Measurements from ENCODE around the gene UPK1B.
"Not testable (repeated sequence)": the region's sequence is repeated elsewhere in the genome, so short reads cannot be mapped to it uniquely, and the experiment has no call there.

The UPK1B gene

DNA sequence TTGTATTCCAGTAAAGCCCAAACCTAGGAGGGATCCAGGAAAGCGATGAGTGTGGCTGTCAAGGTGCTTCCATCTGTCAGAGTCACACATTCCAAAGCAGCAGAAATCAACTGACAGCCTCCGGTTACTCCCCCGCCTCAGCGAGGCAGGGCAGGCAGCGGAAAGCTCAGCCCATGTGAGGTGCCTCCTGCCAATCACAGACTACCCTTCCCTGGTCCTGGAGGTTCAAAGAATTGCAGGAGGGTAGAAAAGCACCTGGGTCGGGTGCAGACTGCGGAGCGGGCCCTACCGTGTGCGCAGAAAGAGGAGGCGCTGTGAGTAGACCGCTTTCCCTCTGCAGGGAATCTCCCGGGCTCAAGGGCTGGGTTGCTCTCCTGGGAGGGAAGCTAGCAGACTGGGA, at the start of gene UPK1B:
TSS of gene UPK1B (plus strand) at position 274 of the 400 bp plus-strand sequence. CDS start 13,144 bp downstream, outside the sequence.
- no peak for DNase-seq

DNA sequence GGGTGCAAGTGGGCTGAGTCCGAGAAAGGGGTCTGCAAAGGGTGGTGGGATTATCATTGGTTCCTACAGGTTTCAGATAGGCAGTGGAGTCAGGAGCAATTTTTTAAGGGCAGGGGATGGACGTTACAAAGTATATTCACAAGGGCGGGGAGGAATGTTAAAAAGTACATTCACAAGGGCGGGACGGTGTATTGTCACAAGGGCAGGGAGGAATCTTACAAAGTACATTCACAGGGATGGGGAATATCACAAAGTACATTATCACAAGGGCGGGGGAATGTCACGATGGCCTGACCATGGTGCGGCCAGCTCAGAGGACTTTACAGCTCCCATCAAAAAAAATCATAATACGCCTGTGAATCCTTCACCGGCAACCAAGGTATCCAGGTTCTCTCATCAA, 48.1 kb upstream of the UPK1B start:
- DNase-seq = no peak

DNA sequence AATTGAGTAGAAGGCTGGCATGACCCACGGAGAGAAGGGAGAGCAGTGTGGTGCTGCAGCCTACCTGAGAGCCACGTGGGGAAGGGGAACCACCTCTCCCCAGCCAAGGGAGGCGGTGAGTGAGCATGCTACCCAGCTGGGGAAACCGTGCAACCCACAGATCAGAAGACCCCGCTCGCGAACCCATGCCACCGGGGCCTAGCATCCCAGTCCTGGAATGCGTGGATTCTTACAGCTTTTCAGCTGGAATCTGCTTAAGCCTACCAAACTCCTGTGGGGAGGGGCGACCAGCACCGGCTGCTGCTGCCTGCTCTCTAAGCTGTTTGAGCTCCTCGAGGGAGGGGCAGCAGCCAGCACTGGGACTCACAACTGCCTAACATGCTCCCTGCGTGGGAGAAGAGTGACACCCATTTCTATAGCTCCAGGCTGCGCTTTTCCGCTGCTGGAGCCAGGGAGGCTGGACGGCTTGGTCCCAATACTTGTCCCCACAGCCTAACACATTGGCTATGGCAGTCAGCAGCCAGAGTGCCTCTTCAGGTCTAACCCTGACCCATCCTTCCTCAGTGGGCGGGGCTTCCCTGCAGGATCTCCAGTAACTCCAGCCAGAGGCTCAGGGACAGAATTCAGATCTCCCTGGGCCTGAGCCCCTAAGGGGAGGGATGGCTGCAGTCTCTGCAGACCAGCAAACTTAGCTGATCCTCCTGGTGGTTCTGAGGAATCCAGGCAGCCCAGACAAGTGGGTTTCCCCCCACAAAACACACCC, 47.5 kb upstream of the UPK1B start:
- DNase-seq = no peak

DNA sequence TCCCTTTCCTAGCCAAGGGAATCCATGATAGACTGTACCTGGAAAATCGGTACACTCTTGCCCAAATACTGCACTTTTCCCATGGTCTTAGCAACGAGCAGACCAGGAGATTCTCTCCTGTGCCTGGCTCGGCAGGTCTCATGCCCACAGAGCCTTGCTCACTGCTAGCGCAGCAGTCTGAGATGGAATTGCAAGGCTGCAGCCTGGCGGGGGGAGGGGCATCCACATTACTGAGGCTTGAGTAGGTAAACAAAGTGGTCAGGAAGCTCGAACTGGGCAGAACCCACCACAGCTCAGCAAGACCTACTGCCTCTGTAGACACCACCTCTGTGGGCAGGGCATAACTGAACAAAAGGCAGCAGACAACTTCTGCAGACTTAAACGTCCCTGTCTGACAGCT, 43.1 kb upstream of the UPK1B start:
- not testable (repeated sequence) for DNase-seq

DNA sequence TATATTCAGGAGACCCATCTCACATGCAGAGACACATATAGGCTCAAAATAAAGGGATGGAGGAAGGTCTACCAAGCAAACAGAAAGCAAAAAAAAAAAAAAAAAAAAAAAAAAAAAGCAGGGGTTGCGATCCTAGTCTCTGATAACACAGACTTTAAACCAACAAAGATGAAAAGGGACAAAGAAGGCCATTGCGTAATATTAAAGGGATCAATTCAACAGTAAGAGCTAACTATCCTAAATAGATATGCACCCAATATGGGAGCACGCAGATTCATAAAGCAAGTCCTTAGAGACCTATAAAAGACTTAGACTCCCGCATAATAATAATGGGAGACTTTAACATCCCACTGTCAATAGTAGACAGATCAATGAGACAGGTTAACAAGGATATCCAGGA, 41.1 kb upstream of the UPK1B start:
- DNase-seq = not testable (repeated sequence)

DNA sequence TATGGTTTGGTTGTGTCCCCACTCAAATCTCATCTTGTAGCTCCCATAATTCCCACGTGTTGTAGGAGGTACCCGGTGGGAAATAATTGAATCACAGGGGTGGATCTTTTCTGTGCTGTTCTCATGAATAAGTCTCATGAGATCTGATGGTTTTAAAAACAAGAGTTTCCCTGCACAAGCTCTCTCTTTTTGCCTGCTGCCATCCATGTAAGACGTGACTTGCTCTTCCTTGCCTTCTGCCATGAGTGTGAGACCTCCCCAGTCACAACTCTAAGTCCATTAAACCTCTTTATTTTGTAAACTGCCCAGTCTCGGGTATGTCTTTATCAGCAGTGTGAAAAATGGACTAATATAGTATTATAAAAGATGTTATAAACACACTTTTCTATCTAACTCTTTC, 34.0 kb upstream of the UPK1B start:
- DNase-seq = not testable (repeated sequence)

DNA sequence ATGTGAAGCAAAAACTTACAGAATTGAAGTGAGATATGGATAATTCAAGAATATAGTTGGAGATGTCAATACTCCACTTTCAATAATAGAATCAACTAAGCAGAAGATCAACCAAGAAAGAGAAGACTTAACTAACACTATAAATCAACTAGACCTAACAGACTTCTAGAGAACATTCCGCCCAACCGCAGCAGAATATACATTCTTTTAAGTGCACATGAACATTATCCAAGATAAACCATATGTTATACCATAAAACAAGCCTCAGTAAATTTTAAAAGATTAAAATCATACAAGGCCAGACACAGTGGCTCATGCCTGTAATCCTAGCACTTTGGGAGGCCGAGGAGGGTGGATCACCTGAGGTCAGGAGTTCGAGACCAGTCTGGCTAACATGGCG, 32.9 kb upstream of the UPK1B start:
- DNase-seq = no peak

DNA sequence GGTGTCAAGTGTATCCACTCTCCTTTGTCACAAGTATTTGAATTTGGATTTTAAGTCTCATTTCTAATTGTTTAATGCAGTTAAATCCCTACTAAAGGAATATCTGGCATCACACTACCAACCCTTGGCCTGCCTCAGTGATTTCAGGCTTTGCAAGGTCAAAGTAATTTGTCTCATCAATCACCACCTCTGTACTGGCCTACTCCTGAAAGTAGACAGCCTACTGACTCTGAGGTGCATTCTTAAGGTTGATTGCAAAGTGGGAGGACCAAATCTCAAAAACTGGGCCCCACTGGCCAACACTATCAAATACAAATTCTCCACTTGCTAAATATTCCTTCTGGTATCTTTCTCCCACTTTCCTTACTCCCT, 28.3 kb upstream of the UPK1B start:
- no peak for DNase-seq

DNA sequence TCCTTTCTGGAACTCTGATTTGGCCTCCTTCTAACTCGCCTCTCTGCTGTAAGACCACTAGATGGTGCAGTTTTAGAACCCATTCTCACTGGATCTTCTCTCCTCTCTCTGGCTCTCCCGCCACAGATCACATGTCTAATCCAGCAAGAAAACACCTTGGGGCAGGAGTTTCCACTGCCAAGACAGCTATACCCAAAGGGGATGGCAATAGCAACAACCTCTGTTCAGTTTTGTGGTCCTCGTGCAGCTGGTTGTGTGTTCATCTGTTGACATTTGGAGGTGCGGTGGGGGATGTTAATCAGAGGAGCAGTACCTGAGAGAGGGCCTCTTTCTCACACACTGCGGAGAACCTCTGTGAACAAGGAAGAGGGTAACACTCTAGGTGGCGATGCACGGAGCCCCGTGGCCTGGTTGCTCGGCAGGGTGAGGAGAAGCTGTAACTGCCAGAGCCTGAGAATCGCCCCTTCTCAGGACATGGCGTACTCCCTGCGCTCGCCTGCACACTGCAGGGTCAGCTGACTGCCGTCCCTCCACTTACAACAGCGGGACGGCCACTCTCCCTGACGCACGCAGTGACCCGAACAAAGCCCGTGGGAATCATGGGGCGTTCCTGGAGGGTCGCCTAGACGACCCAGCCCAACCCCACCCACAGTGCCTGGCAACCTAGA, 27.8 kb upstream of the UPK1B start, which contains the start of gene TEX55:
TSS of gene TEX55 (plus strand) at position 666 of the 668 bp plus-strand sequence. CDS start 25 bp downstream, outside the sequence.
- DNase-seq = no peak

DNA sequence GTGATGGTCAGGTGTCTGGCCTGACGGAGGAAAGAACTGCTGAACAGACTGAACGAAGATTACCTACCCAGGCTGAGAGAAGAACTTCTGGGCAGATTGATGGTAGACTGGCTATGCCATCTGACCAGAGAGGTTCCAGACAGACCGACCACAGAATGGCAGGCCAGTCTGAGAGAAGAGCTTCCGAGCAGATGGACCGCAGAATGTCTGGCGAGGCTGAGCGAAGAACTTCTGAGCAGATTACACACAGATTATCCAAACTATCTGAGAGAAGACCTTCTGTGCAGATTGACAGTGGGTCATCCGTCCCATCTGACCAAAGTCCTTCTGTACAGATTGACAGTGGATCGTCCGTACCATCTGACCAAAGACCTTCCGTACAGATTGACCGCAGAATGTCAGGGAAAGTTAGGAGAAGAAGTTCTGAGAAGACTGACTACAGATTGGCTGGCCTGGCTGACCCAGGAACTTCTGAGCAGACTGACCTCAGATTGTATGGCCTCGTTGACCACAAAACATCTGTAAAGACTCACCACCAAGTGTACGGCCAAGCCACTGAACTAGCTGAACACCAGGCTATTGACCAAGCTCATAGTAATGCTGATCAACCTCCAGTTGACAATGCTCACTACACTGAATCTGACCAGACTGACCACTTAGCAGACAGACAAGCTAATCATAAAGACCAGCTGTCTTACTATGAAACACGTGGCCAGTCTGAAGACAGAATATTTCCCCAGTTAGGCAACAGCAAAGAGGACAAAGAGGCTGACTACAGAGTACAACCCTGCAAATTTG, 26.6 kb upstream of the UPK1B start:
- no peak for DNase-seq

DNA sequence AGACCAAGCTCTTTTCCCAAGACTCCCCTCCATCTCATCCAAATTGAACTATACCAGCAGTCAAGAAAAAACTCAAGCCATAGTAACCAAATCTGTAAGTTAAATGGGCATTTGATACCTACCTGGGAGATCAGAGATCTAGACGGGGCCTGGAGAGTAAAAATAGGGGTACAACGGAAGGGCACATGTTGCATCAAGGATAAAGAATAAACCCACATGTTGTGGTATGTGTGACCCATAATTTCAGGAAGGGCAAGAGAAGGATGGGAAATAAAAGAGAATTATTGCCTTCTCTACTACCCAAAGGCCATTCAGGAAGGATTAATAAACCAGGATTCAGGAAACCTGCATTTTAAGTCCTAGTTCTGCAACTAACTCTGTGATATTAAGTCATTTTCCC, 25.9 kb upstream of the UPK1B start:
- DNase-seq = no peak

DNA sequence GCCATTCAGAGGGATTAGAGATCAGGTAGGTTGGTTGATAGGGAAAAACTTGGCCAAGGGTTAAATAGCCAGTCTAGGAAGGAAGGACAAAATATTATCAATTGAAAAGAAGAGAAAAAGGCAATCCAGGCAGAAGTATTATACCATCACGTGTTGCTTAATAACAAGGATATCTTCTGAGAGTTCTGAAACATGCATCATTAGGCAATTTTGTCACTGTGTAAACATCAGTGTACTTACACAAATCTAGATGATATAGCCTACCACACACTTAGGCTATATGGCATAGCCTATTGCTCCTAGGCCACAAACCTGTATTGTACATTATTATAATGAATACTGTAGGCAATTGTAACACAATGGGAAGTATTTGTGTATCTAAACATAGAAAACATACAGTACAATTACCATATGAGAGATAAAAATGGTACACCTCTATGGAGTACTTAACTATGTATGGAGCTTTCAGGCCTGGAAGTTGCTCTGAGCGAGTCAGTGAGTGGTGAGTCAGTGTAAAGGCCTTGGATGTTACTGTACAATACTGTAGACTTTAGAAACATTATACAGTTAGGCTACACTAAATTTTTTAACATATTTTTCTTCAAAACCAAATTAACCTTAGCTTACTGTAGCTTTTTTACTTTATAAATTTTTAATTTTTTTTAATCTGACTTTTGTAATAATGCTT, 24.8 kb upstream of the UPK1B start:
- DNase-seq = no peak

DNA sequence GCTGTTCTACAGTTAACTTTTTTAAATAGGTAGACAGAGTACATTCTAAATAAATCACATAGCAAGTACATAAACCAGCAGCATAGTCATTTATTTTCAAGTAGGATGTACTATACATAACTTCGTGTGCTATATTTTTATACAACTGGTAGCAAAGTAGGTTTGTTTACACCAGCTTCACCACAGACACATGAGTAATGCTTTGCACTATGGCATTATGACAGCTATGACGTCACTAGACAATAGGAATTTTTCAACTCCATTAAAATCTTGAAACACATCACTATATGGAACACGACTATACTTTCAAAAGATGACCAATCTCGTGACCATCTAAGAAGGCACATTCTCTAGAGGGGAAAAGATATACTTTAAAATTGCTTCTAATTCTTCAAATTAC, 23.9 kb upstream of the UPK1B start:
- DNase-seq = no peak

DNA sequence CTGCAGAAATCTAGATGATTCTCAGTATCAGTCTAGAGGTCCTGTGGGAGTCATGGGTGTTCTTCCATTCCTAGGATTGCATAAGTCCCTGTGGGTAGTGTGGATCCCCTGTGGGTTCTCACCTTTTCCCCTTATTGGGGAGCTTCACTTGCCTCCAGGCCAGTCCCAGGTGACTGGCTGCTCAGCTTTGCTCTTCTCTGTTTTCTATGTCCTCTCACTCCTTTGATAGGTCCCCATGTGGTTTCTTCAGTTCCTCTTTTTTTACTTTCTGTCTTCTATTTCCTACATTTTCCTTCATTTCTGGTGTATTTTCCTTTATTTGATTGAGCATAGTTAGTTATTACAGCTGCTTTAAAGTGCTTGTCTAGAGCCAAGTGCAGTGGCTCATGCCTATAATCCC, 16.5 kb upstream of the UPK1B start:
- DNase-seq = no peak

DNA sequence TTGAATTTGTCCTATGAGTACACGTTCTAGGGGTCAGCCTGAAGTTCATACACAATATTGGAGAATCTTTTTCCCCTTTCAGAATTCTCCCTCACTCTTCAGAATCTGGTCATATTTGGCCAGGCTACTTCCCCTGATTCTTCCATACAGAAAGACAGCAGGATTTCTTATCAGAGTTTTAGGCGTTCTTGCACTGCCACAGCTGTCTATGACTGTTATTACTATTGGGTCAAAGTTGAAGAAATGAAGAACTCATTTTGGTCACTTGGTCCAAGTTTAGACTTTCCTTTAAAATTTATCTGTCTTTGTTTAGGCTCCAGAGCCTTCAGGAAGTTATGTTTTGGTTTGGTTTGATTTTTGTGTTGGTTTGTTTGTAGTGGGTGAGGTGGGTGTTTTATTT, 15.4 kb upstream of the UPK1B start:
- DNase-seq = no peak

DNA sequence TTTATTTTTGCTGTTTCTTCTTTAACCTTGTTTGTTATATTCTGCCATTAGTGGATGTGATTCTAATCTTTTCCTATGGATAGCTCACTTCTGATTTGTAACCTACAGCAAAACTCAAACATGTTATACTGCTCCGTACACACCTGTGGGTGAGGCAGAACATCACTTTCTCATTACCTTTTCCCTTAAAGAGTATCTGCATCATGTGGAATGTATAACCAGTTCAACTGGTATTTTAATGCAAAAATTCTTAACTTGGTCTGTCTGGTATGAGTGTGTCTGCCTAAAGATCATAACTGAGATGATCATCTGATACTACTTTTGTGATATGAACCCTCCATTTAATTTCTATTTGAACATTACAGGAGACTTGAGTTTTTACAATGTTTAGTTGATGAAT, 13.0 kb upstream of the UPK1B start:
- no peak for DNase-seq

DNA sequence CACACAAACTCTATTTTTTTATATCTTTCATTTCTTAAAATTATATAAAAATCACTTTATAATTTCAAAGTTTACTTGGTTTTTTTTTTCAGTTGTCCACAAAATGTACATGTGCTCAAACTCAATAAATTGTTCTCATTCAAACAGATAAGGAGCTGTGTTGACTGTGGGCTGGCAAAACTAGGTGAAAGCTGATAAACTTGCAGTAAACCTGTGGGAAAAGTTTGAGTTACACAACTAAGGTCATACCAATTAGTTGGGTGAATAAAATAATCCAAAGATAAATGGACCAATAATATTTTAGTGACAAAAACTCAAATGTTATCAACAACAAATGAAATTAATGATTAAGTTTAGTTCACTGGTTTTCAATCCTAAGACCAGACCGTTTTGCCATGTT, 12.6 kb upstream of the UPK1B start:
- DNase-seq = no peak

DNA sequence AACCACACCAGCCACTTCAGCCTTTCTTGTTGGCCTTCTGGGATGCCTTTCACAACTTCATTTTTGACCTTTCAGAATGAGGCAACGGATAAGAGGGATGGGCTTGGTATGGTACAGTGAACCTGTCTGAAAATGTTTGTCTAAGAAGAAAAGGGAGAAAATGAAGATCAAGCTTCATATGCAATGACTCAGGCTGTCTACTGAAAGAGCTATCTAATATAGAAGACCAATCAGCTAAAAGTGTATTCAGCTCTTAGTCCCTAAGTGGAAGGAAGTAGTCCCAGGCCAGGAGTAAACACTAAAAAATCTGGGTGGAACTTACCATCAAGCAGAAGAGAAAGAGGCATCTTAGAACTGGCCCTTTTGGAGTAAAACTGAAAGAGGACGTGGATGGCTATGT, 12.2 kb upstream of the UPK1B start:
- no peak for DNase-seq

DNA sequence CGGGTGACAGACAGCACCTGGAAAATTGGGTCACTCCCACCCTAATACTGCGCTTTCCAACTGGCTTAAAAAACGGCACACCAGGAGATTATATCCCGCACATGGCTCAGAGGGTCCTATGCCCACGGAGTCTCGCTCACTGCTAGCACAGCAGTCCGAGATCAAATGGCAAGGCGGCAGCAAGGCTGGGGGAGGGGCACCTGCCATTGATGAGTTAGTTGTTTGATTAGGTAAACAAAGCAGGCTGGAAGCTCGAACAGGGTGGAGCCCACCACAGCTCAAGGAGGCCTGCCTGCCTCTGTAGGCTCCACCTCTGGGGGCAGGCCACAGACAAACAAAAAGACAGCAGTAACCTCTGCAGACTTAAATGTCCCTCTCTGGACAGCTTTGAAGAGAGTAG, 8.7 kb upstream of the UPK1B start:
- DNase-seq = not testable (repeated sequence)

DNA sequence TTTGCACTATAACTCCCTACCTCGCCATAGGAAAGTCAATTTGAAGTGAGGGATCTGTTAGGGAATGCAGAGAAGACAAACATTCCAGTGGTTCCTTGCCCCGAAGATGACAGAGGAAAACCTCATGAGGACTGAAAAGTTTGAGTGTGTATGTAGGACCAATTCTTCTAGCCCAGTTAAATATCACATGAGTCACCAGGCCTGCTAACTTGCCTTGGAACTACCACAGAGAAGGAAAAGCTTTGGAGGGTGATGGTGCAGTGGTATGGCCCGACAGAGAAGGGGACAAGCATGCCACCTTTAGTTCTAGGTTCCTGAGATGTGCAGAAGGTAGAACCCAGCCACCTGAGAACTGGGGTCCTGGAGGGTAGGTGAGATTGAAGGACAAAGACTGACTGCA, 2.6 kb upstream of the UPK1B start:
- DNase-seq = no peak

DNA sequence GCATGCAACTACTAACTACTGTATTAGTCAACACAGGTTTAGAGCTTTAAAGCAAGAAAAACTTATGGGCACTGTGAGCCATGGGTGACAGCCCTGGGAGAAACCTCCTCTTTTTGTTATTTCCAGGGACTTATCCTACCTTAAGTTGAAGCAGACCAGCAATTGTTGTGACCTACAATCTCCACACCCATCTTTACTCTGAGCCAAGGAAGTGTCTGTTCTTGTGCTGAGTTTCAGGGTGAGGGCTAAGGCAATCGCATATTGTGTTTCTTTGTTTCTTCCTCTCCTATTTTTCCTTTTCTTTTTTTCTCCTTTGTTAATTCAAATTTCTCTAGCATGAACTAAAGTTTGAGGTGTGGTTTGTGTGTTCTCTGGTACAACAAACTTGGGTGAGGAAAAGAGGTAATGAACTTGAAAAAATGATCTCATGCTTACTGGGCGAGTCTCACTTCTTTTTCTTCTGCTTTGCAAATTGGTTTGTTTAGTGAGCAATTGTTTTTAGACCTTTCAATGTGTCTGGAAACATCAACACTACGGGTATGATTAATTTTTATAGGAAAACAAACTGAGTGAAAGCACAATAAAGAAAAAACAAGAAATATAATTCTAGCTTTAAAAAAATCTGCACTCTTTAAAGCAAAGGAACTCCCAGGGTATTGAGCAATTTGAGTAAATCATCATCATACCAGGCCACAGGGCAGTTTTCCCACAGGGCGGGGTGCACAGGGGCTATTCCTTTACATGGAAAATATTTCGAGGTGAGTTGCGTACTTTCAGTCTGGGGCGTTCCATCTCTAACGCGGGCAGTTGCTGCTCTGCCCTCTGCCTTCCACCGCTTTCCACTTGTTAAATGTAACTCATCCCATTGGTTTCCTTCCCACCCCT, 2.7 kb downstream of the UPK1B start:
- DNase-seq = no peak

DNA sequence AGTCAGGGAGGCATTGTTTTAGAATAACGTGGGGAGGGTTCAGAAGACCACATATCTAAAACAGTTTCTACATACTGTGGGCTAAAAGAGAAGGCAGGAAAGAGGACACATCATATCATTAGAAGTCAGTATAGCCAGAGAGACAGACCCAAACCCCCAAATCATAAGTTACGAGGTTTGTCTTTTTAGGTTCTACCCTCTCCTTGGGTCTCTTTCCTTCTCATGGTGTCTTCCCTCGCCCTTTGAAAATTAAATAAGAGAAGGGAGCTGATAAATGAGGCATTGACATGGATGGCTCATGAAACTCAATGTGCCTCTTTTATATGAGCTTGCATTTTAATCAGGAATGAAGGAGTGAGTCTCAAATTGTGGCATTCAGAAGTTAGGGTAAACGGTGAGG, 3.4 kb downstream of the UPK1B start:
- DNase-seq = no peak
